ENCODE data around the gene PDE7B. TPM values are rescaled to one million over a fixed set of nuclear protein-coding genes. Genes with fewer than 3 reads are reported as not detected.

PDE7B gene
- total and polyA plus RNA-seq, 2 of the 8 experiments (the other 6 are each of a cell fraction or from before 2014, with no cell fraction given): not detected

GRCh38 chr6:136037242-136037875, 185.9 kb downstream of the PDE7B start:
- H4K91ac ChIP-seq (replicated peaks; ENCODE audit: insufficient read length, low read length): no peak overlapping the region
- H3K36me3 ChIP-seq (ENCODE audit: control insufficient read depth in 2 of 4, insufficient read depth in 4 of 4, low read length in 3 of 4): no peaks in the 10 kb centered on the region
- no peaks in the 10 kb centered on the region for H3K9me3 ChIP-seq (ENCODE audit: insufficient read depth in 2 of 2, low read depth in 1 of 2, low read length in 1 of 2)
- H3K9ac ChIP-seq (replicated peaks in 1 of 4; ENCODE audit: extremely low read depth in 1 of 4, low read depth in 3 of 4, low read length in 3 of 4): no peak overlapping the region
- H4K5ac ChIP-seq (ENCODE audit: insufficient read length, low read depth, low read length): no peak overlapping the region
- H3K79me2 ChIP-seq (ENCODE audit: control insufficient read depth in 1 of 2, insufficient read depth in 2 of 2, low read length in 2 of 2): no peaks in the 10 kb centered on the region
- H3K14ac ChIP-seq (ENCODE audit: insufficient read length): no peak overlapping the region
- no peak overlapping the region for H2BK120ac ChIP-seq (replicated peaks; ENCODE audit: low read depth, low read length)
- H2BK15ac ChIP-seq (ENCODE audit: low read length): no peak overlapping the region
- H4K8ac ChIP-seq (ENCODE audit: extremely low read depth, insufficient read depth, low read length): no peak overlapping the region
- H3K4ac ChIP-seq (replicated peaks; ENCODE audit: insufficient read length, low read depth, low read length): no peak overlapping the region
- H3K4me3 ChIP-seq (ENCODE audit: extremely low read depth in 1 of 4, insufficient read depth in 2 of 4, low read depth in 3 of 4, low read length in 4 of 4): no peak overlapping the region
- H3K18ac ChIP-seq (ENCODE audit: extremely low read depth, low read length): no peak overlapping the region
- no peak for DNase-seq (ENCODE audit: low read depth in 1 of 2, low spot score in 2 of 2)
- H3K79me1 ChIP-seq (ENCODE audit: low read depth, low read length): no peaks in the 10 kb centered on the region
- H3K56ac ChIP-seq (replicated peaks; ENCODE audit: insufficient read length, low read depth, low read length): no peak overlapping the region
- H3K23ac ChIP-seq (ENCODE audit: insufficient read length): no peak overlapping the region
- no peaks in the 10 kb centered on the region for H3K27me3 ChIP-seq (replicated peaks in 1 of 4; ENCODE audit: control insufficient read depth in 3 of 4, extremely low read depth in 1 of 4, insufficient read depth in 3 of 4, low read length in 3 of 4)
- no peak for FAIRE-seq
- H2BK20ac ChIP-seq (ENCODE audit: low read length): no peak overlapping the region
- H2AK5ac ChIP-seq (ENCODE audit: low read depth, low read length): no peak overlapping the region
- CTCF ChIA-PET (ENCODE audit: partially characterized antibody): interaction anchor here (0.8 to 1.2 kb wide), 2 partner anchors 8 to 16 kb away, joined by 3 to 5 read pairs; no protein-coding TSS in a partner anchor
- WGBS, 2 experiments (ENCODE audit: extremely low coverage in 1 of 2, insufficient coverage in 1 of 2, insufficient read length in 1 of 2, insufficient replicate concordance in 2 of 2, low coverage in 1 of 2, low lambda C conversion rate in 2 of 2, missing lambda C conversion rate in 1 of 2): 91% methylated on average over 8 of the region's 8 CpGs; no CpG with 5 or more reads in 1 of the 2 experiments
- H2BK5ac ChIP-seq (ENCODE audit: low read depth, low read length): no peak overlapping the region
- H4K20me1 ChIP-seq (replicated peaks in 1 of 2; ENCODE audit: control insufficient read depth in 1 of 2, insufficient read depth in 2 of 2, low read length in 2 of 2): no peaks in the 10 kb centered on the region
- H3K4me2 ChIP-seq (ENCODE audit: insufficient read depth in 1 of 2, low read depth in 2 of 2, low read length in 2 of 2): no peak overlapping the region
- no peak overlapping the region for H2AFZ ChIP-seq (ENCODE audit: low read length)
- H3K27ac ChIP-seq (ENCODE audit: low read depth, low read length): no peak overlapping the region
- POLR2A ChIA-PET (ENCODE audit: partially characterized antibody): no interaction called here
- no peak overlapping the region for H2BK12ac ChIP-seq (ENCODE audit: low read depth, low read length)
- no peak for TF ChIP-seq CEBPB (IDR thresholded peaks at IDR 0.05; ENCODE audit: low read depth, low read length)
- TF ChIP-seq ATF3 (IDR thresholded peaks at IDR 0.05; ENCODE audit: insufficient read depth, low read depth, low read length): no peak
- no peak for TF ChIP-seq SIN3A (conservative IDR thresholded peaks at IDR 0.05 in 1 of 2, IDR thresholded peaks at IDR 0.05 in 1 of 2; ENCODE audit: low read depth in 1 of 2, low read length in 2 of 2)
- TF ChIP-seq E2F6 (IDR thresholded peaks at IDR 0.05): no peak
- no peak for TF ChIP-seq CTCF (IDR thresholded peaks at IDR 0.05; ENCODE audit: control extremely low read depth in 1 of 3, insufficient read depth in 1 of 3, low read depth in 1 of 3, low read length in 3 of 3)
- no peak for TF ChIP-seq SUZ12 (IDR thresholded peaks at IDR 0.05; ENCODE audit: low read length)
- no peak for TF ChIP-seq RAD21 (IDR thresholded peaks at IDR 0.05 in 1 of 2, conservative IDR thresholded peaks at IDR 0.05 in 1 of 2; ENCODE audit: low read depth in 2 of 2, low read length in 2 of 2)
- no peak for TF ChIP-seq CBX8 (IDR thresholded peaks at IDR 0.05; ENCODE audit: borderline replicate concordance, low read depth, low read length)
- H3K4me1 ChIP-seq (replicated peaks in 1 of 4; ENCODE audit: control insufficient read depth in 3 of 4, insufficient read depth in 4 of 4, low read length in 3 of 4): peaks cover 0 to 2% (median 0%) of the 10 kb centered on the region in 4 experiments; a peak in 1 of 7 replicates
- no peaks in the 10 kb centered on the region for H3K23me2 ChIP-seq (ENCODE audit: low read depth, low read length)

All from H1 (cell line).